HUES64 (cell line): ENCODE results near the gene MBP.

Source experiments
- H3K27ac ChIP-seq: 2 replicates; pipeline ENCODE4 v1.7.0; 2013; ENCODE audit warnings: low read depth, low read length, inconsistent platforms
- H3K27me3 ChIP-seq: 2 replicates; pipeline ENCODE4 v1.6.1; 2013; ENCODE audit warnings: mild to moderate bottlenecking, low read length; ENCODE audit not compliant: insufficient read depth
- H3K36me3 ChIP-seq: 2 replicates; pipeline ENCODE4 v1.6.1; 2013; ENCODE audit warnings: mild to moderate bottlenecking, low read length; ENCODE audit not compliant: insufficient read depth
- H3K4me1 ChIP-seq: 2 replicates; pipeline ENCODE4 v1.6.1; 2013; ENCODE audit warnings: mild to moderate bottlenecking, low read length, moderate library complexity; ENCODE audit not compliant: insufficient read depth
- H3K4me3 ChIP-seq: 2 replicates; pipeline ENCODE4 v1.5.1; 2013; ENCODE audit warnings: mild to moderate bottlenecking, low read length, moderate library complexity
- H3K9ac ChIP-seq: 2 replicates; pipeline ENCODE4 v1.6.1; 2013; ENCODE audit warnings: mild to moderate bottlenecking, low read depth, low read length
- H3K9me3 ChIP-seq: 2 replicates; pipeline ENCODE4 v1.6.1; 2013; ENCODE audit warnings: low read depth, low read length; ENCODE audit not compliant: insufficient read depth
- WGBS: fragments of 150-250, 120-280 bp; methylation state at CpG from one replicate; pipeline ENCODE4 v1.1.7; 2013; ENCODE audit warnings: missing lambda C conversion rate; 5-methylcytosine and 5-hydroxymethylcytosine counted together

MBP gene

GRCh38 chr18:76984193-76985155 is 148.1 kb downstream of the MBP start:
- H3K9ac ChIP-seq, result no peak overlapping the region
- 93% methylated on average over 40 of the region's 40 CpGs for WGBS
- H3K27me3 ChIP-seq, result no peaks in the 10 kb centered on the region
- peaks cover 8% of the 10 kb centered on the region for H3K4me1 ChIP-seq
- no peaks in the 10 kb centered on the region for H3K9me3 ChIP-seq
- H3K27ac ChIP-seq, result no peak overlapping the region
- no peaks in the 10 kb centered on the region for H3K36me3 ChIP-seq
- H3K4me3 ChIP-seq, result no peak overlapping the region

- H3K4me3 ChIP-seq, result no peak overlapping the region
- no peaks in the 10 kb centered on the region for H3K36me3 ChIP-seq
- H3K4me1 ChIP-seq, result peaks cover 8% of the 10 kb centered on the region
- H3K27ac ChIP-seq, result no peak overlapping the region
- 60% methylated on average over 10 of the region's 10 CpGs for WGBS
- H3K27me3 ChIP-seq, result no peaks in the 10 kb centered on the region
- H3K9me3 ChIP-seq, result no peaks in the 10 kb centered on the region
- no peak overlapping the region for H3K9ac ChIP-seq
Measured at GRCh38 chr18:76983613-76984051, 149.0 kb downstream of the MBP start.

GRCh38 chr18:76982841-76983583 is 149.6 kb downstream of the MBP start:
- Histone ChIP-seq H3K36me3 (no peaks in the 10 kb centered on the region), H3K27ac (no peak overlapping the region), H3K9me3 (no peaks in the 10 kb centered on the region), H3K4me3 (no peak overlapping the region), H3K27me3 (no peaks in the 10 kb centered on the region), H3K9ac (no peak overlapping the region), H3K4me1 (peaks cover 8% of the 10 kb centered on the region)
- 25% methylated on average over 15 of the region's 15 CpGs for WGBS

- H3K9me3 ChIP-seq, result no peaks in the 10 kb centered on the region
- no peak overlapping the region for H3K27ac ChIP-seq
- H3K4me3 ChIP-seq, result no peak overlapping the region
- 93% methylated on average over 5 of the region's 5 CpGs for WGBS
- peaks cover 8% of the 10 kb centered on the region for H3K4me1 ChIP-seq
- no peaks in the 10 kb centered on the region for H3K36me3 ChIP-seq
- no peaks in the 10 kb centered on the region for H3K27me3 ChIP-seq
- no peak overlapping the region for H3K9ac ChIP-seq
Measured at GRCh38 chr18:76982038-76982437, 150.5 kb downstream of the MBP start.

GRCh38 chr18:76981396-76981968 is 151.1 kb downstream of the MBP start:
- Histone ChIP-seq H3K9me3 (no peaks in the 10 kb centered on the region), H3K36me3 (no peaks in the 10 kb centered on the region), H3K4me3 (no peak overlapping the region), H3K4me1 (peaks cover 8% of the 10 kb centered on the region), H3K27me3 (no peaks in the 10 kb centered on the region), H3K9ac (no peak overlapping the region), H3K27ac (no peak overlapping the region)
- WGBS, result 78% methylated on average over 13 of the region's 13 CpGs

- no peaks in the 10 kb centered on the region for H3K27me3 ChIP-seq
- H3K4me3 ChIP-seq, result no peak overlapping the region
- H3K9me3 ChIP-seq, result no peaks in the 10 kb centered on the region
- no peak overlapping the region for H3K27ac ChIP-seq
- H3K36me3 ChIP-seq, result no peaks in the 10 kb centered on the region
- 82% methylated on average over 23 of the region's 23 CpGs for WGBS
- no peak overlapping the region for H3K9ac ChIP-seq
- peaks cover 8% of the 10 kb centered on the region for H3K4me1 ChIP-seq
Measured at GRCh38 chr18:76980663-76981395, 151.8 kb downstream of the MBP start.

GRCh38 chr18:76979906-76980305 is 152.7 kb downstream of the MBP start:
- Histone ChIP-seq H3K4me1 (peaks cover 8% of the 10 kb centered on the region), H3K9me3 (no peaks in the 10 kb centered on the region)

GRCh38 chr18:76979111-76979751 is 153.4 kb downstream of the MBP start:
- no peaks in the 10 kb centered on the region for H3K9me3 ChIP-seq
- H3K4me1 ChIP-seq, result peaks cover 8% of the 10 kb centered on the region
- H3K27ac ChIP-seq, result no peak overlapping the region
- H3K36me3 ChIP-seq, result no peaks in the 10 kb centered on the region
- H3K9ac ChIP-seq, result no peak overlapping the region
- no peak overlapping the region for H3K4me3 ChIP-seq
- H3K27me3 ChIP-seq, result no peaks in the 10 kb centered on the region
- 97% methylated on average over 31 of the region's 31 CpGs for WGBS

More at GRCh38 chr18:76979906-76980305, 152.7 kb downstream of the MBP start:
- Histone ChIP-seq H3K27ac (no peak overlapping the region), H3K27me3 (no peaks in the 10 kb centered on the region), H3K9ac (no peak overlapping the region), H3K36me3 (no peaks in the 10 kb centered on the region), H3K4me3 (no peak overlapping the region)
- WGBS, result 91% methylated on average over 17 of the region's 17 CpGs

- H3K4me1 ChIP-seq, result peaks cover 8% of the 10 kb centered on the region
Measured at GRCh38 chr18:76978616-76979015, 154.0 kb downstream of the MBP start.

GRCh38 chr18:76977684-76978232 is 154.8 kb downstream of the MBP start:
- Histone ChIP-seq H3K36me3 (no peaks in the 10 kb centered on the region), H3K9ac (no peak overlapping the region), H3K9me3 (no peaks in the 10 kb centered on the region), H3K4me3 (no peak overlapping the region), H3K27me3 (no peaks in the 10 kb centered on the region), H3K4me1 (peaks cover 4% of the 10 kb centered on the region), H3K27ac (no peak overlapping the region)
- 92% methylated on average over 11 of the region's 11 CpGs for WGBS

More at GRCh38 chr18:76978616-76979015, 154.0 kb downstream of the MBP start:
- Histone ChIP-seq H3K9me3 (no peaks in the 10 kb centered on the region), H3K4me3 (no peak overlapping the region), H3K27me3 (no peaks in the 10 kb centered on the region), H3K36me3 (no peaks in the 10 kb centered on the region), H3K9ac (no peak overlapping the region), H3K27ac (no peak overlapping the region)
- 87% methylated on average over 14 of the region's 14 CpGs for WGBS
